GM12873 (cell line): Measurements from ENCODE around the gene MTA1.

Experiments used
- CTCF ChIP-seq: IDR thresholded peaks from 2 replicates; pipeline ENCODE4 v1.5.1; 2012; ENCODE audit warnings: low read depth, mild to moderate bottlenecking, moderate library complexity, low read length, control low read depth; ENCODE audit not compliant: insufficient read depth; ENCODE audit errors: missing control alignments

MTA1 gene

DNA sequence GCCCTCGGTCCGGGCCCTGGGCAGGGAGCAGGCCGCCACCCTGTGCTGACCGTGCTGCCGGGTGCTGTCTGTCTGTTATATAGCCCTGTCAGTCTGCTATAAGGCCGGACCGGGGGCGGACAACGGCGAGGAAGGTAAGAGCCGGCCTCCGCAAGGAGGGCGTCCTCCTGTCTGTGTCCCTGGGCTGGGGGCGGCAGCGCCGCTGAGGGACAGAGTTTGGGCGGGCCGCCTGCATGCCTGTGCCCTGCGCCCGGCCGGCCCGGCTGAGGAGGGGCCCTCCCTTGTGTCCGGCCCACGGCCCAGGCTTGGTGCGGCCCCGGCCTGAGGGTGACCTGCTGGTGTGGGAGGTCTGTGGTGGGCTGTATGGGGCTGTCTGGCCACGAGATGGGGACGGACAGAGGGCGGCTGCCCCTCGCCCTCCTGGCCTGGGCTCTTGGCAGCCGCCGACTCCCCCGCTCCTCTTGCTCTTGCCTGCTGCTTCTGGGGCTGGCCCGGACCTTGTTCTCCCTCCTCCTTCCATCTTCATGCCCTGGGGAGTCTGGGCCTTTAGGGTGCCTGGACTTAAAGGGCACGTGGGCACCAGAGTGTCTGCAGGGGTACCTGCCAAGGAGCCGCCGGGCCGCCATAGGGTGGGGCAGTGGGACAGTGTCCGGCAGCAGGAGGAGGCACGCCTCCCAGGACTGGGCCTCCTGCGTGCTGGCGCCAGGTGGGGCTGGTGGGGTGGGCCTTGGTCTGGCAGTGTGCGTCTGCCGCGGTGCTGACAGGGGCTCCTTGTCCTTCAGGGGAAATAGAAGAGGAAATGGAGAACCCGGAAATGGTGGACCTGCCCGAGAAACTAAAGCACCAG lies 29.9 kb downstream of the MTA1 start:
- TF ChIP-seq CTCF = no peak

DNA sequence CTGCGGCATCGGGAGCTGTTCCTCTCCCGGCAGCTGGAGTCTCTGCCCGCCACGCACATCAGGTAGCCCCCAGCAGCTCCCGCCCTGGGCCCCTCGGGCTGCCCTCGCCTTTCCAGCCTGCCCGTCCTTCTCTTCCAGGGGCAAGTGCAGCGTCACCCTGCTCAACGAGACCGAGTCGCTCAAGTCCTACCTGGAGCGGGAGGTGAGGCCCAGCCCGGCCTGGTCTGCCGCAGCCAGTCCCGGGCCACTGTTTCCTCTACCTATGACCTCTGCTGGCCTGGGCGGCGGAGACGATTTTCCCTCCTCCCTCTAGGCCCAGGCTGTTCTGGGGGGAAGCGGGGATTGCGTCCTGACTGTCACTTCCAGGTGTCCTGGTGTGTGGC lies 30.5 kb downstream of the MTA1 start:
- TF ChIP-seq CTCF = no peak

DNA sequence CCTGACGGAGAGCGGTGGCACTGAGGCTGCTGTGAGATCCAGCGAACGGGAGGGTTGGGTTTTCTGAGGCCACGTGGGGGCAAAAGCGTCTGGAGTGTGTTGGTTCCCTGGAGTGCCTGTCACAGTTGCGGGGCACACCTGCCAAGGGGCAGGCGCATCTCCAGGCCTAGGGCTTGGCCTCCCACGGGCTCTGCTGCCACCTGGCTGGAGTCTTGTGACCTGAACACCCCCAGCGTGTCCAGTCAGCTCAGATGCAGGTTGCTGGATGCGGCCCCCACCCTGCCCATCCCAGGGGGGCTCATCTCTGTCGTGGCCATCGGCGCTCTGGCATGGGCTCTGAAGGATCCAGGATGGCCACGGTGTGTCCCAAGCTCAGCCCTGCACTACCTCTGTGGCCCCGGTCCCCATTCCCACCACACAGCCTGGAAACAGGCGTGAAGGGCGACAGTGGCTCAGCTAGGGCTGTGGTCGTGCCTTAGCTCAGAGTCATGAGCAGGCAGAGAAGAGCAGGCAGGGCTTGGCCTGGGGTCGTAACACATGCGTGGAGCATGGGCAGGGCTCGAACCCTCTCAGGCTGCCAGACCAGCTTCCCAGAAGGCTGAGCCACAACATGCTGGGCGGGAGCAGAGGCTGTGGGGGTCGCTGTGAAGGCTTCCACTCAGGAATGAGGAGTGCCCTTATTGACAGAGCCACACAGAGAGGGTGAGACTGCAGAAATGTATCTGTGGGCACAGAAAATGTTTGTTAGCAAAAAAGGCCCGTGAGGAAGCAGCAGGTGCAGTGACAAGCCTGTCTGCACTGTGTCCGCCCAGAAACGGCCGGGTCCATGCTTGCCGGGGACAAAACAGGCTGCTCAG lies 31.5 kb downstream of the MTA1 start:
- no peak for TF ChIP-seq CTCF

- TF ChIP-seq CTCF = no peak
Observed at GRCh38 chr14:105452963-105453362, 33.3 kb downstream of the MTA1 start.

- no peak for TF ChIP-seq CTCF
Observed at GRCh38 chr14:105453847-105454246, 34.2 kb downstream of the MTA1 start.

GRCh38 chr14:105455086-105455640 lies 35.5 kb downstream of the MTA1 start:
- TF ChIP-seq CTCF = no peak
